Stimulated activated CD8-positive, alpha-beta memory T cell treated with anti-CD3 and anti-CD28 coated beads, Interleukin-4, amount 100 ng/mL, for 48 hours (primary cell): ENCODE data around the gene SLC8A2.

Experiments
- DNase-seq: peaks from one replicate; pipeline ENCODE4 v3.0.0-alpha.2; 2020

Gene SLC8A2

DNA sequence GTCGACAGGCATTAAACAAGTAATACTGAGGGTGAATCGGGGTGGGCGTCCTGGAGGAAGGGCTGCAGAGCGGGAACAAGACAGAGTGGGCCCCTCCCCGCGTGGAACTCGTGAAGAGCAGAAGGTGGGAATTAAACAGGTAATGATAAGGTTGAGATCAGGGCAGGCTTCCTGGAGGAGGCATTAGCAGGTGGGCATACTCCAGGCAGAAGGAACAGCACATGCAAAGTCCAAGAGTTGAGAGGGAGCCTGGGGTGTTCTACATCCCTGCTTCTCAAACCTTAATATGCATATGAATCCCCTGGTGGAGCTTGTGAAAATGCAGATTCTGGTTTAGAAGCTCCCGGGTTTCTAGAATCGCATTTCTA lies 23.3 kb downstream of the SLC8A2 start:
- DNase-seq, result no peak

DNA sequence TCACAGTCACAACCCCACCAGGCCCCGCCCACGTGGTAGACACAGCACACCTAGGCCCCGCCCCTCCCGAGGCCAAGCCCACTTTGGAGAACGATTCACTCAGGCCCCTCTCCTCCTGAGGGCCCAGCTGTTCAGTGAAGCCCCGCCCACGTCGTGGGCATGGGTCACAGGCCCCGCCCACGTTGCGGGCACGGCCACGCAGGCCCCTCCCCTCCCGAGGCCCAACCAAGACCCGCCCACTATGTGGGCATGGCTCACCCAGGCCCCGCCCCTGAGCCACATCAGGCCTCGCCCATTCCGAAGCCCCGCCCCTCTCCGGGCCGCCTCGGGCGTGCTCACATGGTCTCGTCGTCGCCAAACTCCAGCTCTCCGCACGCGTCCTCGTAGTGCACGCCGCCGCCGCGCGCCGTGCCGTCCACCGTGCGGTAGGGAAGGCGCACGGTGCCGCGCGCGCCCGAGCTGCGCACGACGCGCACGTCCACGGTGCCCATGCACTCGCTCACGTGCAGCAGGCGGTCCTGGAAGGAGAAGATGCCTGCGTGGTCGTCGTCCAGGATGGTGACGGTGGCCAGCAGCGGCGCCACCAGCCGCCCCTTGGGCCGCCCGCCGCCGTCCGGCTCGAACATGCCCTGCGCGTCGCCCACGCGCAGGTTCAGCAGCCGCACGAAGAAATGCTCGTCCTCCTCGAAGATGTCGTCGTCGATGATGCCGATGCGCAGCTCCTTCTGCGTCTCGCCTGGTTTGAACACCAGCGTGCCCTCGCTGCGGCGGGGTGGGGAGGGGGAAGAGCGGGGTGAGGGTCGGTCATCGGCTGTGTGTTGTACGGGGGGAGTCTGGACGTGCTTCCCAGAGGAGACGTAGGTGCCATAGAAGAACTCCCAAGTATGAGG lies 24.0 kb downstream of the SLC8A2 start:
- DNase-seq, result peak; percentile 85

DNA sequence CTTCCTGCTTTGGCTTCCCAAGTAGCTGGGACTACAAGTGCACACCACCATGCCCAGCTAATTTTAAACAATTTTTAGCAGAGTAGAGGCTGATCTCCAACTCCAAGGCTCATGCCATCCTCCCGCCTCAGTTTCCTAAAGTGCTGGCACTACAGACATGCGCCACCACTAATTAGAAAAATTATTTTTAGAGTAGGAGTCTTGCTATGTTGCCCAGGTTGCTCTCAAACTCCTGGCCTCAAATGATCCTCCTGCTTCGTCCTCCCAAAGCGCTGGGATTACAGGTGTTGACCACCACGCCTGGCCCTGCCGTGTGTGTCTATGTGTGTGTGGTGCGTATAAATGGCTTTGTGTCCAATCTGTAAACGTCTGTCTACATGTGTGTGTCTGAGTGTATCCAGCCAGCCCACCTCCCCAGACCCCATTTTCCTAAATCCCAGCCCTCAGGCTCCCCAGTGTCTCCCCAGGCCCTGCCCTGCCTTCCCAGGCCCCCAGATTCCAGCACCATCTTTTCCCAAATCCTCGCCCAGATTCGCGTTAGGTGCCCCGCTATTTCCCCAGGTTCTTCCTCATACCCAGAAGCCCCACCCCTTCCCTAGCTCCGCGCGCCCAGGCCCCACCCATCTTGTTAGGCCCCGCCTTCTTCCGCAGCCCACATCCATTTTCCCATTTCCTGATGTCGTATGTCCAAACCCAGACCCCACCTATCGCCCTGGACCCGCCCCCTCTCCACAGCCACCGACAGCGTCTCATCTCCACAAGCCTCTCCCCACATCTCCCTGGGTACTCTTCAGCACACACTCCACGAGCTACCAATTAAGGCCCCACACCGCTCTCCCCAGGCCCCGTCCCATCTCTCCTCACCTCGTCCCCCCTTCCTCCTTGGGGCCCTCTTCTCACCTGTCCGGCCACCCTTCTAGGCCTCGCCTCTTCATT lies 24.9 kb downstream of the SLC8A2 start:
- DNase-seq, result peak; percentile 66

DNA sequence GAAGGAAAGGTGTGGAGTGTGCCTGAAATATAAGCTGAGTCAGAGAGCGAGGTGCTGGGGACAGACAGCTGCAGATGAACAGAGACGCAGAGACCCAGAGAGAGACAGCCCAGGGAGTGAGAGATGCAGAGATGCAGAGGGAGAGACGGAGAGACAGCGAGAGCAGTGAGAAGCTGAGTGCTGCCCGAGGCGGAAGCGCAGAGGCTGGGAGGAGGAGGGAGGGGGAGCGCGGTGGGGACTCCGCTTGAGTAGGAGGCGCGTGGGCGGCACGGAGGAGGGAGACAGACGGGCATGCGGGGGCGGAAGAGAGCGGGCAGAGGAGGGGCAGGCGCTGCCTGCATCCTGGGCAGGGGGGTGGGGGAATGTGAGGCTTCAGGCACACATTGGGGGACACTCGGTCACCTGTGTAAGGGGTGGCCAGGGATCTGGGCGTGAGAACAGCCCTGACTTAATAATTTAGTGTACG lies 25.7 kb downstream of the SLC8A2 start:
- peak; percentile 56 for DNase-seq

DNA sequence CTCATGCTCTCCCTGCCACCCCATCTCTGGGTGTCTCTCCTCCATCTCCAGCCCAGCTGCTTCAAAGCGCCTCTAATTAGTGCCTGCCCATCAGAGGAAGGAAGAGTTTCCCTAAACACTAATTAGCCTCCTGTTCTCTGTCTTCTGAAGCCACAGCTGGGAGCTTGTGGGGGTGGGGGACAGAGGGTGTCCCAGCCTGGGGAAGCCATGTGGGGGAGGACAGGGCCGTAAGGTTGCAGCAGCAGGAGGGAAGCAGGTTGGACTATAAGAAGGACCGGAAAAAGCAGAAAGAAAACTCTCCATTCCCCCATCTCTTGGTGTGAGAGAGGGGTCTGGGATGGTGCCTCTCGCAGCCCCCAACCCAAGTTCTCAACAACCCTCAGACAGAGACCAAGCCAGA lies 26.2 kb downstream of the SLC8A2 start:
- no peak for DNase-seq

DNA sequence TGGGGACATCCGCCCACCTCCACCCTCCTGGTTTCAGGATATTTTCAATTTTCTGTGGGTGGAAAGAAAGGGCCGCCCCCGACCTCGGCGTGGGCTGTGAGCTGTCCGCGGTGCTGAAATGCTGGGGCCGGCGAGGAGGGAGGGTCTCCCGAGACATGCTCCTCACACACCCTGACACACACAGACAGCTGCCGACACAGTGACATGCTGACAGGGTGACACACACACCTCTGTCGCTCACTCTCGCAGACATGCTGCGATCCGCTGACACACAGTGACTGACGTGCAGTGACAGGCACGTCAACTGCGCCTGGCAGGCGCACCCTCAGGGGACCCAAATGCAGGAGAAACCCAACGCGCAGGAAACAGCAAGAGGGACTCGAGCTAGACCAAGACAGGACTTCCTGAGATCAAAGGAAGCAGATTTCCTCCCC lies 27.3 kb downstream of the SLC8A2 start:
- no peak for DNase-seq

DNA sequence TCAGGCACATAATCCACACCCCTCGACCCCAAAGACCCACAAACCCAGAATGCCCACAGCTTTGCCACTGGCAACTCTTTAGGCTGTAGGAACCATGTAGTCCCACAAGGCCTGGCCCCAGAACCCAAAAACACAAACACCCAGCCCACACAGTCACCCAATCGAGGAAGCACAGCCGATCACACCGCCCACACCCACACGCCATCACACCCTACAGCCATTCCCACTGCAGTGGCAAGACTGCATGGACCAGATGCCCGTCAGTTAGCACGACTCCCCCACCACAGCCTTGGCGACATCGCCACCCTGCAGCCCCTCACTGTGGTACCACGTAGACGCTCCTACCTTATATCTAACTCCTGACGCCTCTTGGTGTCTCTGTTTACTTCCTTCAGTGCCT lies 28.4 kb downstream of the SLC8A2 start:
- no peak for DNase-seq

DNA sequence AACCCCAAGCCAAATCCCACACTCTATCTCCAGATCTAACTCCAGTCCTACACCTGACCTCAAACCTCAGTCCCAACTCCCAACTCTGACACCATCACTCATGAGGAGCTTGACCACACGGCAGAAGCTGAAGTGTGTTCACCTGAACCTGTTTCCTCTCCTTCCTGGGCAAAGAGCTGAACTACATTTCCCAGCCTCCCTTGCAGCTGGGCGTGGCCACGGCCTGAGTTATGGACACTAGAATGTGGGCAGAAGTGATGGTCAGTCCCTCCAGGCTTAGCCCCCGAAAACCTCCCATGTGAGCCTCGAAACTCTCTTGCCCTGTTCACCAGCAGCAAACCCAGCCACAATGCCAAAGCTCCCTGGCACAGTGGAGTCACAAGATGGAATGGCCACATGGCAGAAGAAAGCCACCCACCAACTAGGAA lies 32.9 kb downstream of the SLC8A2 start:
- no peak for DNase-seq

DNA sequence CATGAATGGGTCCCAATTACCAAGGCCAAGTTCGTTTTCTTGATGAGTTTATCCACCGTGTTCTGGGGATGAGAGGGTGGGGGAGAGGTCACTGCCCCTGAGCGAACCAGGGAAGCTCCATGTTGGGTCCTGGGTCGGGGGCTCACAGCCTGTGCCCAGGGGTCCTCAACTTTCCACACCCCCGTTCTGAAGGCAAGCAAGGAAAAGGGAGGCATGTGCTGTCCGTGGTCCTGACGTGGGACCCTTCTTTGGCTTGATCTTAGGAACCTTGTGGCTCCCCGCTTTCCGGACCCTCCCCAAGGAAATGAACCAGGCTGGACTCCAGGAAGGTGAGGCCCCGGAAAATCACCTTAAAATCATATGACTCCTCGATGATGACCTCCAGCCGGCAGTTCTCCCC lies 34.2 kb downstream of the SLC8A2 start:
- no peak for DNase-seq

DNA sequence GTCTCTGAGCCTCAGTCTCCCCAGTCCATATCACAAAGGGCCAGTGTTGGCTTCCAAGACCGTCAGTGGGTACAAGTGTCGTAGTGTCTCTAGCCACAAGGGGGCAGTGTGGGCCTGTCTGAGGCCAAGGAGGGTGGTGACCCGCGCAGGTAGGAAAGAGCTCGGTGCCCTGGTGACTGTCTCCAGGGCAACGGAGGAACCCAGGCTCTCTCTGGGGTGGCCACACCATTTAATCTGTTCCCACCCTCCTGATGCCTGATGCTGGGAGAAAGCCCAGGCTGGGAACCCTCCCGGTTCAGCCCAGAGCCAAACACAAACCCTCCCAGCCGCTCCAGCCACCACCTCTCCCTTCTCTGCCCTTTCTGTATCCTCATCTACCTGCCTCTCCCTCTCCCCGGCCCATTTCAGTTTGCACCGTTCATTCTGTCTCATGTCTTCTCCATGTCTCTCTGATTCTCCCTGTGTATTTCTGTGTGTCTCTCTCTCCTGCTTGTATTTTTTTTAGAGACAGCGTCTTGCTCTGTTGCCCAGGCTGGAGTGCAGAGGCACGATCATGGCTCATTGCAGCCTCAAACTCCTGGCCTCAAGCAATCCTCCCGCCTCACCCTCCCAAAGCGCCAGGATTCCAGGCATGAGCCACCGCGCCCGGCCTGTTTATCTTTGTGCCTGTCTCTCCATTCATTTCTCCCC lies 34.8 kb downstream of the SLC8A2 start:
- peak; percentile 94 for DNase-seq

DNA sequence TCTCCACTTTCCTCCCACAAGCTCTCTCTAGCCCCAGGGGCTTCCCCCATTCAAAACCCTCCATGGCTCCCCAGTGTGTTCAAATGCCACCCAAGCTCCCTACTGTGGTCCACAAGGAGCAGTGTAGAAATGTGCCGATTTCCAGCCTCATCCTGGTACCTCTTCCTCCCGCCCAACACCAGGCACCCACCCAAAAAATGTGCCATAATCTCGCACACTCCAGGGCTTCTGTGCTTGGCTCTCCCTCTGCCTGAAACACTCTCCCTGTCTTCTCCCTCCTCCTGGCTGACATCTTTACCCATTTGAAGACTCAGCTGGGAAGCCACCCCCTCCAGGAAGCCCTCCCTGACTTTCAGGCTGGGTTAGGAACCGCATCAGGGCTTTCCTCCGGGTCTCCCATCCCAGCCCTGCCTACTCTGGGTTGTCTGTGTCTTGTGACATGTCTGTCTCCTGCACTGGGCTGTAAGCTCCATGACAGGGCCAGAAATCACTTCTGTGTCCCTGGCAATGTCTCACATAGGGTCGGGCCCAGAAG lies 35.7 kb downstream of the SLC8A2 start:
- no peak for DNase-seq

DNA sequence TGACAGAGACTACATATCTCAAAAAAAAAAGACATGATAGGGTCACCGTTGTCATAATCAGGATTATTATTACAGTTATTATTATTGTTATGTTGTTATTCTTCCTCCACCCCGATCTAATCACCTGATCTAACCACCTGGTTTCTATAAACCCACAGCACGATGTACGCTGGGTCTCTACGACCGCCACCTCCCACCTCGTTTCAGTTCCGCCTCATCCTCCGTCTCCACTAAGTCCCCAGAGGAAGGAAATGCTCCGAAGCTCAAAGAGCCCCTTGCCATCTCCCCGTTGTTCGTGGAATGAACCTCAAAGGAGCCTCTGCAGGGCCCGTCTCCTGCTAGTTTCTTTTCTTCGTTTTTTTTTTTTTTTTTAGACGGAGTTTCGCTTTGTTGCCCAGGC lies 36.5 kb downstream of the SLC8A2 start:
- no peak for DNase-seq

DNA sequence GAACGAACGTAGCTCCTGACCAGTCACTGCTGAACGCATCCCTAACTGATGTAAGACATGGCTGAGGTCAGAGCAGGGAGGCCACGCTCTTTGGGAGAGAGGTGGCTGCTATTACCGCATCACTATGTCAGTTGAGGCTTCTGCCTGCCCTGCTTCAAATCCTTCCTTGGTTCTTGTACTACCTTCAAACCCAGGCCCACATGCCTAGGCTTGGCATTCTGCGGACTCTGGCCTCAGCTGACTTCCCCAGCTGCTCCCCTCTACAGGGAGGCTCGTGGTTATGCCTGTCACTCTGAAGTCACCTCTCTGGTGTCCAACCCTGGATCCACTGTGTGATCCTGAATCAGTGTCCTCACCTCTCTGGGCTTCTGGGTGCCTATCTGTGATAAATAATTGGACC lies 37.6 kb downstream of the SLC8A2 start:
- no peak for DNase-seq

DNA sequence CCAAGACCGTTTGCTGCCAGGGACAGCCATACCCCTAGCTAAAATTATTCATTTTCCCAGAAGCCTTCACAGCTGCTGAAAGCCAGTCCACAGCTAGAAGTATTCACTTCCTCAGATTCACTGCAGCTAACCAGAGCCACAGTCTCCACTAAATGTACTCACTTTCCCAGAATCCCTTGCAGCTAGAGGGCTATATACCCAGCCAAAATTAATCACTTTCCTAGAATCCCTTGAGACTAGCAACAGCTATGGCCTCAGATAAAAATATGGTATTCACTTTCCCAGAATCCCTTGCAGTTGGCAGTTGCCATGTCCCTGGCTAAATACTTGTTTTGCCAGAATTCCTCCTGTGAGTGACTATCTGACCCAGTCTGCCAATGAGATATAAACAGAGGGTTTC lies 38.6 kb downstream of the SLC8A2 start:
- DNase-seq, result no peak

DNA sequence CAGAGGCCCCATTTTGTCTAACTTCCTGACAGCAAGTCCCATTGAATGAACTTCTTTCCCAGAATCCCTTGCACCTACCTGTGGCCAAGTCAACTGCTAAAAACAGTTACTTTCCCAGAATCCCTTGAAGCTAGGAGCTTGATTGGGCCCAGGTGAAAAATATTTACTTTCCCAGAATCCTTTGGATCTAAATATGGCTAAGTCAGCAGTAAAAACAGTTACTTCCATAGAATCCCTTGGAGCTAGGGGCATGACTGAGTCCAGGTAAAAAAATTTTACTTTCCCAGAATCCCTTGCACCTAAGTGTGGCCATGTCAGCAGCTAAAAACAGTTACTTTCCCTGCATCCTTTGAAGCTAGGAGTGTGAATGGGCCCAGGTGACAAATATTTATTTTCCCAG lies 39.2 kb downstream of the SLC8A2 start:
- DNase-seq, result no peak

DNA sequence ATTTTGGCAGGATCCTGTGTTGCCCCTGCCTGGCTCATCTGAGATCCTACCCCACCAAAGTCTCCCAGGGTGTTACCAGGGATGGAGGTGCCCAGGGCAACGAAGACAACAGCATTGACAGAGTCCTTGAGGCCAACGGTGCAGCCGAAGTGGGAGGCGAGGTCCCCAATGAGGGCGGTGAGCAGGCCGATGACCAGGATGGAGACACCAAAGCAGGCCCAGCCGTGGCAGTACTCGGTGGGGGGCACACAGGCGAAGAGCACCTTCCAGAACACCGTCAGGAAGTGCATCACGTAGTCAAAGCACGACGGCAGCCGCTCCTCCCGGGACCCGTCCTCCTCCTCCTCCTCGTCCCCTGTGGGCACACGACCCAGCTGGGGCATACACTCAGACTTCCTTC lies 39.6 kb downstream of the SLC8A2 start:
- DNase-seq, result no peak

DNA sequence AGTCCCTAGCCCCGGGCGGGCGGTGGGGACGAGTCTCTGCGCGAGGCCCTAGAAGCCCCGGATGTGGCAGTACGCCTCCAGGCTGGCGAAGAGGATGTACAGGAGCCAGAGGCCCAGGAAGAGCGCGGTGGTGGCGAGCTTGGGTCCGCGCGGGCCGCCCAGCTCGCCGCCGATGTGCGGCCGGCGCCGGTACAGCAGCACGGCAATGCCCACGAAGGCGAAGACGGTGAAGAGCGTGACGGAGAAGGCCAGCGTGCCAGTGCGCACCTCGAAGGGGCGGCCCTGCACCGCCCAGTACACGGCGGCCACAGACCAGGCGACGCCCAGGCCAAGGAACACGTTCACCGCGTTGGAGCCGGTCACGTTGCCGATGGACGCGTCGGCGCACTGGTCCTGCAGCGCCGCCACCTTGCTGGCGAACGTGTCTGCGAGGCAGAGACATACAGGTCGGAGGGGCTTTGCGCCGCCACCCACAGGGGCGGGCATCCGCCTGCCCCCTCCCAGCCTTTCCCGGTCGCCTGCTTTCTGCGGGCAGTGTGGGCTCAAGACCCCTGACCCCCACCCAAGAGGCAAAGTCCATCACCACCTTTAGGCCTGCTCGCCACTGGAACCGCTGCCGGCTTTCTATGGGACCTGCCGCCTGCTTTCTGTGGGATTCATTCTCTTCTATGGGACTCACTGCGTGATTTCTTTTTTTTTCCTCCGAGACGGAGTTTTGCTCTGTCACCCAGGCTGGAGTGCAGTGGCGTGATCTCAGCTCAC lies 41.5 kb downstream of the SLC8A2 start:
- peak; percentile 55 for DNase-seq

DNA sequence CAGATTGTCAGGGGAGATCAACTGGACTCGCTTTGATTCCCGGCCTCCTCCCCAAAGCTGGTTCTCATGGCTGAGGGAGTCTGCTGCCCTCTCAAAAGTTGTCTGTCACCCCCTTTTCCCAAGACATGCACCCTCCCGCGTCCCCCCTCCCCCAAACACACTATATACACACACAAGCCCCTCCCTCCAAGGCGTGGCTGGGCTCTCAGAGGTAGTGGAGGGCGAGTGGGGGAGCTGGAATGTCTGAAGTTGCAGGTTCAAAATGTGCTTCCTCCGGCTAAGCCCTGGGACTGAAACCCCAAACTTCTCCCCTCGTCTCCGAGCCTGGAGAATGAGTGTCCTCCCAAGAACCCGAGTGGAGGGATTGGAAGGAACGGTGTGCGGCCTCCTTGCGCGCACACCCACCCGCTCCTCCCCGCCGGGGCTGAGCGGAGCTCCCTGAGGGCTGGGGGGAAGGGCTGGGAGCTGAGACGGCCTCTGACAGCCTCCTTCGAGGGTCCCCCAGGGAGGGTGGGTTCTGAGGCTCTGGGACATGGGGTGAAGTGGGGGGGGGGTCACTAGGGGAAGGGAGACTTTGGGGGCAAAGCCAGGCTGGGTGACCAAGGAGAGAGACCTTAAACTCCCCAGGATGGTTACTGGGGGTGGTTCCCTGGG lies 42.4 kb downstream of the SLC8A2 start:
- no peak for DNase-seq

DNA sequence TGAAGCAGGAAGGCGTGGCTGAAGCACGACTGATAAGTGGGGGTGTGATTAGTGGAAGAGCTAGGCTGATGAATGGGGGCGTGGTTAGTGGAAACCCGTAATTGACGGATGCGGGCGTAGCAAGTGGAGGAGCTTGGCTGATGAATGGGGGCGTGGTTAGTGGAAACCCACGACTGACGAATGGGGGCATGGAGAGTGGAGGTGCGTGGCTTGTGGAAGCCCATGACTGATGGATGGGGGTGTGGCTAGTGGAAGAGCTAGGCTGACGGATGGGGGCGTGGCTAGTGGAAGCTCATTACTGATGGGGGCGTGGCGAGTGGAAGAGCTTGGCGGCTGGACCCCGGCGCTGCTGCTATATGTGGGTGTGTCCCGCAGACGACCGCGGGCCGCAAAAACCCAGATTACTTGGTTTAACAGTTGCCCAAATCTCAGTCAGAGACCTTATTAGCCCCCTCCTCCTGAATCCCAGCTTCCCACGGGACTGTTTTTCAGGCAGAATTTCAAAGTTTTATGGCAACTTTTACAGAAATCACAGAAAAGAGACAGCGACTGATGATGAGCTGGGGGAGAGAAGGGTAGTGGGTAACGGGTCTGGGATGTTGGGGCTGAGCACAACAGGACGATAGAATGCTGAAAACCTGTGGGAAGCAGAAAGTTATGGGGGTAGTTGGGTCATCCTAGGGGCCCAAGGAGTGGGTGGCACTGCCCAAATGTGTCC lies 43.4 kb downstream of the SLC8A2 start:
- DNase-seq, result peak; percentile 93

DNA sequence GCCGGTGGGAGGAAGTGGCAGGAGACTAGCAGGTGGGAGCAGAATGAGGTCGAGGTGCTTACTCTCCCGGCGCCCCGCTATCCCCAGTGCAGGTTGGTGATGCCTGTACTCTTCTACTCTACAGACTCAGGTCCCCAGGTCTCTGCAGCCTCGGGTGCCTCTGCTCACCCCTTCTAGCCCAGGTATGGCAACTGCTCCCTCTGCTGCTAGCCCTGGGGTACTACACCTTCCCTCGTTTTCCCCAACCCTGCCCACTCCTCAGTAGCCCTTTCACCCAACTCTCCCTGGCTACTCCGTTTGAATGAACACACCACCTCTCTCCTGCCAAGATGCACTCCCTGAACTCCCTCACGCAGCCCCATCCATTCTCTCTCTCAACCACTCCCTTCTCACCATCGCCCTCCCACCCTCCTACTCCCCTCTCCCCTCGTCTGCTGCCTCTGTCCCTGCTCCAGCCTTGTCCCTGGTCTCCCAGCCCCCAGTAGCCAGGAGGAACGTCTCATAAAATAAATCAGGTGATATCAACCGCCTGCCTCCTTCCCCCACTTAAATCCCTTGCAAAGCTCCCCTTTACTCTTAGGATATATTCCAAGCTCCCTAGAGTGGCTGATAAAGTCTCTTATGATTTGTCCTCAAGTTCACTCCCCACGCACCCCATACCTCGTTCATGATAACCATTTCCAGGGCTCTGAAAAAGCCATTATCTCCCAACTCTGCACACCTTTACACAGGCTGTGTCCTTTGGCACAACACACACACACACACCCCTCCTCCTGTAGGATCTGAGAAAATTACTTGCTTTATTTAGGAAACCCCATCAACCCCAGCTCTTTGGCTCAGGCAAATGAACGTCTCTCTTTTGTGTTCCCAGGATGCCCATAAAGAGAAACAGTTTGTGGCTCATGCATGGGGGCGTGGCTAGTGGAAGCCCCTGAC lies 44.2 kb downstream of the SLC8A2 start:
- DNase-seq, result peak; percentile 88
